ENCODE data around the gene ARX.

DNA sequence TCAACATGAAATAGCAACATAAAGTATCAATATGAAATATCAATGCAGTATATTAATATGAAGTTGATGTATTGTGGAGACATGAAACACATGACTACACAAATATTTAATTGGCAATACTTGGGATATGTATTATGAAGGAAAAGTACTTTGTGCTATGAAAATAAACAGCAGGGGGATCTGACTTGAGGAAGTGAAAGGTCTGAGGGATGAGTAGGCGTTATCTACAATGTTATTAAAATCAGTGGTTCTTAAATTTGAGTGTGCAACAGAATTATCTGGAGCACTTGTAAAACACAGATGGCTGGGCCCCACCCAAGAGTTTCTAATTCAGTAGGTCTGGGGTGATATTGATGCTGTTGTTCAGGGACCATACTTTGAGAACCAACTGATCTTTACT lies 27.4 kb upstream of the ARX start:
- TF ChIP-seq CTCF (IDR thresholded peaks at IDR 0.05): no peak
- no peak for TF ChIP-seq POLR2A (IDR thresholded peaks at IDR 0.05)

All from body of pancreas (tissue), 4 donors.